Calu3 (cell line): Measurements from ENCODE around the gene FARP1. TPM values are rescaled to one million over a fixed set of nuclear protein-coding genes. Genes with fewer than 3 reads are reported as not detected.

Source experiments
- BruUV-seq: library from RNA; stranded (reverse); fragments of 400-500 nt; replicated peaks from 2 replicates; lab custom pipeline; 2021; lab: Mats Ljungman, UMichigan
- CTCF ChIA-PET: fragments of 300-600 bp; sonication (Branson Sonifier 250); formaldehyde crosslinking; loops from one replicate; lab custom pipeline; 2022; ENCODE audit warnings: antibody characterized with exemption; lab: Charles Lee
- DNase-seq: peaks from one replicate; pipeline ENCODE4 v3.0.0; 2022
- H3K27ac Mint-ChIP-seq: one replicate; pipeline ENCODE4 v1.8.0; 2022; ENCODE audit warnings: mixed read lengths; ENCODE audit not compliant: unreplicated experiment
- H3K27me3 Mint-ChIP-seq: one replicate; pipeline ENCODE4 v1.8.0; 2022; ENCODE audit warnings: mixed read lengths; ENCODE audit not compliant: unreplicated experiment
- H3K36me3 Mint-ChIP-seq: one replicate; pipeline ENCODE4 v1.8.0; 2022; ENCODE audit warnings: mild to moderate bottlenecking, moderate library complexity, mixed read lengths; ENCODE audit not compliant: insufficient read depth, unreplicated experiment
- H3K4me1 Mint-ChIP-seq: one replicate; pipeline ENCODE4 v1.8.0; 2022; ENCODE audit warnings: mild to moderate bottlenecking, low read depth, mixed read lengths; ENCODE audit not compliant: unreplicated experiment
- H3K4me3 Mint-ChIP-seq: one replicate; pipeline ENCODE4 v1.8.0; 2022; ENCODE audit warnings: mild to moderate bottlenecking, low read depth, moderate library complexity, mixed read lengths; ENCODE audit not compliant: unreplicated experiment
- H3K9me3 Mint-ChIP-seq: one replicate; pipeline ENCODE4 v1.8.0; 2022; ENCODE audit warnings: low read depth, mixed read lengths; ENCODE audit not compliant: unreplicated experiment
- intact Hi-C: fragments of 100-400 bp; cut with micrococcal nuclease; formaldehyde crosslinking; loops from one replicate; pipeline ENCODE4 v1.10.0; 2022; ENCODE audit not compliant: unreplicated experiment
- total RNA-seq: library from RNA; stranded (reverse); gene quantifications from 2 replicates; pipeline ENCODE4 v1.2.3, GENCODE V29; 2022
- TF ChIP-seq, protein P1 (sequence below): fragments of 200-600 bp; IDR thresholded peaks from one replicate; pipeline ENCODE4 v1.8.0; 2022; ENCODE audit warnings: antibody characterized with exemption; ENCODE audit not compliant: unreplicated experiment

FARP1 gene
- total RNA-seq, 1 experiment from 2014 or later: 47.0 TPM

DNA sequence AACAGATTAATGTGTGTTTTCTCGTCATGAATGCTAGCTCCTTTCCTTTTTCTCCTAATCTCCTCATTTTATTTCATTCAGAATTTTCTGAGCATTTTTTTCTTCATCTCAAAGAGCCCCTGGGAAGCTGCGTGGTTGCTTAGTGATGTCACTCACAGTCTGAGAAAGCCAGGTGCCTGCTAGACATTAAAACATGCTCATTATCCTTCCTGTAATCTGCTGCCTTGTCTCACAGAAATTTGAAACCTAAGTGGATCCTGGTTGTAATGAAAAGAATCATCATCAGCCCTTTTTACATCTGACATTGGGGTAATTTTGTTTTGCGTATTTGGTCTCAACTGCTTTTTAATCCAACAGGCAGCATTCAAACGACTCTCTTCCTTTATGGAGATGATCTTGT, 142.4 kb downstream of the FARP1 start:
- H3K27me3 Mint-ChIP-seq: no peaks in the 10 kb centered on the region
- DNase-seq: no peak
- intact Hi-C loops: no loop called here
- TF ChIP-seq, protein P1, sequence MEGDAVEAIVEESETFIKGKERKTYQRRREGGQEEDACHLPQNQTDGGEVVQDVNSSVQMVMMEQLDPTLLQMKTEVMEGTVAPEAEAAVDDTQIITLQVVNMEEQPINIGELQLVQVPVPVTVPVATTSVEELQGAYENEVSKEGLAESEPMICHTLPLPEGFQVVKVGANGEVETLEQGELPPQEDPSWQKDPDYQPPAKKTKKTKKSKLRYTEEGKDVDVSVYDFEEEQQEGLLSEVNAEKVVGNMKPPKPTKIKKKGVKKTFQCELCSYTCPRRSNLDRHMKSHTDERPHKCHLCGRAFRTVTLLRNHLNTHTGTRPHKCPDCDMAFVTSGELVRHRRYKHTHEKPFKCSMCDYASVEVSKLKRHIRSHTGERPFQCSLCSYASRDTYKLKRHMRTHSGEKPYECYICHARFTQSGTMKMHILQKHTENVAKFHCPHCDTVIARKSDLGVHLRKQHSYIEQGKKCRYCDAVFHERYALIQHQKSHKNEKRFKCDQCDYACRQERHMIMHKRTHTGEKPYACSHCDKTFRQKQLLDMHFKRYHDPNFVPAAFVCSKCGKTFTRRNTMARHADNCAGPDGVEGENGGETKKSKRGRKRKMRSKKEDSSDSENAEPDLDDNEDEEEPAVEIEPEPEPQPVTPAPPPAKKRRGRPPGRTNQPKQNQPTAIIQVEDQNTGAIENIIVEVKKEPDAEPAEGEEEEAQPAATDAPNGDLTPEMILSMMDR: no peak
- BruUV-seq: no TSS peak
- H3K4me3 Mint-ChIP-seq: no peak overlapping the region
- H3K36me3 Mint-ChIP-seq: peaks cover 3% of the 10 kb centered on the region
- H3K27ac Mint-ChIP-seq: no peak overlapping the region
- CTCF ChIA-PET: interaction anchor here (0.6 to 1.2 kb wide), 4 partner anchors 14 to 19 kb away, joined by 3 to 5 read pairs (median 4); no protein-coding TSS in a partner anchor
- peaks cover 1% of the 10 kb centered on the region for H3K4me1 Mint-ChIP-seq
- no peaks in the 10 kb centered on the region for H3K9me3 Mint-ChIP-seq

DNA sequence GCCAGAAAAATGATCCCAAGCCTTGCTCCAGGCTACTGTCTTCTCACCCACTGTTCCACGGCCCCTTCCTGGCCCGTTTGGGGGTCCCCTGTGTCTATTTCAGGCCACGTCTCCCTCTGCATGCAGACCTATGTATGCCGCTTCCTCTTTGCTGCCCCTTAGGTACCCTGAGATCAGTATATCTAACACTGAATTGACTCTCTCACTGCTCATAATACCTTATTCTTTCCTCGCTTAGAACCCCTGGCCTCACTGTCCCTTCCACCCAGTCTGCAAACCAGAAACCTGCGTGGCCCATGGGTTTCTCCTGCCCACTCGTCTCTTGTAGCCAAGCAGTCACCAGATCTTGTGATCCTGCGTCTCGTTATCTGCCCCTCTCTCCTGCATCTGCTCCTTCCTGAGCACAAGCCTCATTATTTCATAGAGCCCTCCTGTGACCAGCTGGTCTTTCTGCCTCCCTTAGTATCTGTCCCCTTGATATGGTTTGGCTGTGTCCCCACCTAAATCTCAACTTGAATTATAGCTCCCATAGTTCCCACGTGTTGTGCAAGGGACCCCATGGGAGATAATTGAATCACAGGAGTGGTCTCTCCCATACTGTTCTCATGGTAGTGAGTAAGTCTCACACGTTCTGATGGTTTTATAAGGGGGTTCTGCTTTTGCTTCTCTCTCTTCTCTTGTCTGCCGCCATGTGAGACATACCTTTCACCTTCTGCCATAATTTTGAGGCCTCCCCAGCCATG, 143.1 kb downstream of the FARP1 start:
- TF ChIP-seq, protein P1: no peak
- peaks cover 3% of the 10 kb centered on the region for H3K36me3 Mint-ChIP-seq
- intact Hi-C loops: no loop called here
- H3K4me3 Mint-ChIP-seq: no peak overlapping the region
- no peaks in the 10 kb centered on the region for H3K27me3 Mint-ChIP-seq
- no peaks in the 10 kb centered on the region for H3K4me1 Mint-ChIP-seq
- DNase-seq: no peak
- no peak overlapping the region for H3K27ac Mint-ChIP-seq
- CTCF ChIA-PET: interaction anchor here (1.2 kb wide), 1 partner anchor 14 kb away, joined by 3 read pairs; no protein-coding TSS in a partner anchor
- H3K9me3 Mint-ChIP-seq: no peaks in the 10 kb centered on the region
- no TSS peak for BruUV-seq

DNA sequence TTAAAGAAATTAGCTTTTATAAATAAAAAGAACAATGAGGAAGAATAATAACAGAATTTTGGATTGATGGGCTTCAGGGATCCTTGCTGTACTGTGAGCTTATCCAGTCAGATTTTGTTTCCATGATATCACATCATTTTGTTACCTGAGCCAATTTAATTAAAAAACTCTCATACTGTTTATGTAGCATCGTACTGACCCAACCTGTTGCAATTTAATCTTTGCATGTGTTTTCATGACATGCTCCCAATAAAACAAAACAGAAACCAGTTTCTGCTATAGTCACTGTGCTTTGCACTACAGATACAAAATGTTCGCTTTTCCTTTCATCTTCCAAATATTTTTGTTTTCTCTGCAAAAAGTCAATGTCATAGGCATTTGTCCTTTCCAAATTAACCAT, 143.9 kb downstream of the FARP1 start:
- H3K4me1 Mint-ChIP-seq: no peaks in the 10 kb centered on the region
- DNase-seq: no peak
- no peak overlapping the region for H3K4me3 Mint-ChIP-seq
- TF ChIP-seq, protein P1: no peak
- H3K36me3 Mint-ChIP-seq: peaks cover 3% of the 10 kb centered on the region
- BruUV-seq: no TSS peak
- H3K27me3 Mint-ChIP-seq: no peaks in the 10 kb centered on the region
- intact Hi-C loops: no loop called here
- H3K27ac Mint-ChIP-seq: no peak overlapping the region
- CTCF ChIA-PET: no interaction called here
- H3K9me3 Mint-ChIP-seq: no peaks in the 10 kb centered on the region

DNA sequence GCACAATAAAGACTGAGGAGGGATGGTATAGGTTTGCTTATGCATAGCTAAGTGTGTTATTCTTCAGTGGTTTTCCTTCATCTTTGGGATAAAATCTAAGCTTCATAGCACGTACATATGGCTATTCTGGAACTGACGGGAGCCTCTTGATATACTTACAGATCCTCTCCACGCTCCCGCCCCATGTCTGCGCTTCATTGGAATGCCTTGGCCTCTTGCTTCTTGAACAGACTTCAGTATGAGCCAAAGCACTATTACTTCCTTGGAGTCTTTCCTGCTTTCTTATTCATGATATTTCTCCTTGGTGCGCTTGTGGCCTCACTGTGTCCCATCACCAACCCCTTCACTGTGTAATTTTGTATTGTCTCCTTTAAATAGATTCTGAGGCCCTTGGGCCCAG, 145.3 kb downstream of the FARP1 start:
- TF ChIP-seq, protein P1: no peak
- H3K27ac Mint-ChIP-seq: no peak overlapping the region
- no TSS peak for BruUV-seq

More for the DNA sequence above, 145.3 kb downstream of the FARP1 start:
- peaks cover 6% of the 10 kb centered on the region for H3K4me1 Mint-ChIP-seq
- peaks cover 3% of the 10 kb centered on the region for H3K36me3 Mint-ChIP-seq
- intact Hi-C loops: no loop called here
- H3K9me3 Mint-ChIP-seq: no peaks in the 10 kb centered on the region
- CTCF ChIA-PET: interaction anchor here (0.7 kb wide), 1 partner anchor 15 kb away, joined by 3 read pairs; no protein-coding TSS in a partner anchor
- no peak overlapping the region for H3K4me3 Mint-ChIP-seq
- no peak for DNase-seq
- no peaks in the 10 kb centered on the region for H3K27me3 Mint-ChIP-seq
